Measurements from ENCODE around the gene DSC2.
"Not testable (repeated sequence)": the region's sequence is repeated elsewhere in the genome, so short reads cannot be mapped to it uniquely, and the experiment has no call there.

DSC2 gene

DNA sequence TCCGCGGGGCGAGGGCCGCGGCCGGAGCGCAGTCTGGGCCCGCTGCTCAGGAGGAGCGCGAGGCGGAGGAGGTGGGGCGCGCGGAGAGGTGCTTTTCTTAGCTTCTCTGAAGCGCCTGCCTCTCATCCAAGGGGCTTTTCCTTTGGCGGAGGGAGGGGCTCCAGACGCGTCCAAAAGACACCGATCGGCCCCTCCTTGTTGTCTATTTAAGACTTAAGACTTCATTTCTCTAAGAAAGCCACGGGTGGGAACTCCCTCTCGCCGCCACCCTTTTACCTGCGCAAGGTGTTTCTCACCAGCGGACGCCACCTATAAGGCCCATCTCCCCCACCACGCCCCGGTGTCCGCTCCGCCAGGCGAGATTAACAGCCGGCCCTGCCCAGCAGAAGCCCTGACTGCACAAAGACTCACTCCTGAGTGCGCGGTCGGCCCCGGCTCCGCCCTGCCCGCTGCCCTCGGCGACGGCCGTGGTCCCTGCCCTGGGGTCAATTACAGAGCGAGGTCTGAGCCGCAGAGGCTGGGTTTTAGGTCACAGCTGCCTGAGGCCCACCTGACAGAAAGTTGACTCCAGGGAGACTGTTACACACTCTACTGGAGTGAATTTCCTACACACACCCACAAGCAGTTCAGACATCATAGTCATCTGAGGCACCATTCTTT lies at the start of gene DSC2:
Gene DSC2 (minus strand): TSS at position 397 of the 660 bp plus-strand sequence. CDS start 450 bp downstream, outside the sequence.
- peak; percentile 89 for DNase-seq

DNA sequence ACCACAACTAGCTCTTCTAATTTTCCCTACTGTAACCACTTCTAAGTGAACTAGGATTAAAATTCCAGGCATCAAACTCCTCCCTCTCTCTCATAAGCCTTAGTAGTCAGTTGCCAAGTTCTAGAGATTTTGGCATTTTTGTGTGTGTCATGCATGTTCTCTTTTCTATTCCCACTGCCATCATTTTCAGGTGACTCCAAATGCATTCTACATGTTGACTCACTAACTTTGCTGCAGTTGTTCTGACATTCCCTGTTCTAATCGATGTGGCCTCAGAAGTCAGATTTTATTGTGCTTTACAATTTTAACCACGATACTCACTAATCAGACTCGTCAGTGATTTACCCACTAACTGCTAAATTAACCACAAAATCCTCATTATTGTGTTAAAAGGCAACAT lies 47.1 kb upstream of the DSC2 start:
- no peak for DNase-seq

DNA sequence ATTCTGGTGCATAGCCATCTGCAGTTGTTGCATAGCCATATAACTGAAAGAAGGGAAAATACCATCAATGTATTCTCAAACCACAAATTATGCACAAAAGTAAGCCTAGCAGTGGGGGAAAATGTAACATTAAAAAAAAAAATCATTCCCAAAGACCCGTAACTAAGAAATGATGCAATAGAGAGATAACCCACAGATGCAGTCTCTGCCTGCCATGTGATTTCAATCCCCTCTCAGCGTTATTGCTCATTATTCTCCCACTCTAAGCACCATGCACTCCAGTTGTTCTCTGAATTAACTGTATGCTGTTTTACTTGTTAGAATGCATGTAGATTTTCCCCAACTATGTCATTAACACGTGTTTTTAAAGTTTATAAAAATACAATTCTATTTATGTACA lies 46.4 kb upstream of the DSC2 start:
- DNase-seq = no peak

DNA sequence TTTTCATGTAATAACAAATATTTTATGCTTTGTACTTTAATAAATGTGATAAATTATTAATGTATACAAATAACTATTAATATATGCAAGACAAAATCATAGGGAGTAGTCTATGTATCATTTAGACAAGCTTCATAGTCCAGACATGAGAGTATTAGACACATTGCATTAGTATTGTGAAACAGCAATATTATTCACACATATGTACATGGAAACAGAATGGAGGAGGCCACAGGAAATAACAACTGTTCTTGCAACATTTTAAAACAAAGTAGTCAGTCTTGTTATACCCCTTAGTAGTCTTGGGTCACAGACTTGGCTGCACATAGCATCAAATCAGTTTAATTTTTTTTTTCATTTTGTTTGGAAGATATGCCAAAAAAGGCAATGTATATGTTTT lies 44.6 kb upstream of the DSC2 start:
- no peak for DNase-seq

DNA sequence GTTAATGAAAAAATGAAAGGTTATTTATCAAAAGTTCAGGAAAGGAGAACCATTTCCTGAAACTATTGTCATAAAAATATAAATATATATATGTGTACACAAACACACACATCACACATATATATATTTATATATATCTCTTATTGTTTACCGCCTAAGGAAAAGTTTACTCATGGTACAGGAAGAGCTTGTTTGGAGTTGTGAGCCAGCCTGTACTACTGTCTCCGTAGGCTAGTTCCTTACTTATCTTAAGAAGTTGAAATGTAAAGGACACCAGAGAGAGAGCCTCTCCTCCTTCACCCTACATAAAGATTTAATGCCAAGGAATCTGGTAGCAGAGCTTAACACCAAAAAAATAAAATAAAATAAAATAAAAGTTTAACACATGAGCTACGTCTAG lies 40.8 kb upstream of the DSC2 start:
- no peak for DNase-seq

DNA sequence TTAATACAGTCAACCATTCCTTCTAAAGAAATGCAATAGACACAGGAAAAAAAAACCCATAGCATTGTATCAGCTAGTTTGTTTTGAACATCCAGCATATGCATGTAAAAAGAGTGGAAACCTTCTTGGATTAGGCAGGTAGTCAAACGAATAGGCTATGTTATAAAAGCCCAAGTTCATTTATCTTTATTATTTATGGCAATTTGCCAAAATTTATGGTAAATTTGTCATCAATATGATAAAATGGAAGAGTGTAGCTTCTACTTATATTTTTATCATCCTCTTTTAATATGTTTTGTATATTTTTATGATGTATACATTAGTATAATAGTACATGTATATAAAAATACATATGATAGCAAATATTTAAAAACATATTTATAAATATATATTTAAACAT lies 36.5 kb upstream of the DSC2 start:
- no peak for DNase-seq

DNA sequence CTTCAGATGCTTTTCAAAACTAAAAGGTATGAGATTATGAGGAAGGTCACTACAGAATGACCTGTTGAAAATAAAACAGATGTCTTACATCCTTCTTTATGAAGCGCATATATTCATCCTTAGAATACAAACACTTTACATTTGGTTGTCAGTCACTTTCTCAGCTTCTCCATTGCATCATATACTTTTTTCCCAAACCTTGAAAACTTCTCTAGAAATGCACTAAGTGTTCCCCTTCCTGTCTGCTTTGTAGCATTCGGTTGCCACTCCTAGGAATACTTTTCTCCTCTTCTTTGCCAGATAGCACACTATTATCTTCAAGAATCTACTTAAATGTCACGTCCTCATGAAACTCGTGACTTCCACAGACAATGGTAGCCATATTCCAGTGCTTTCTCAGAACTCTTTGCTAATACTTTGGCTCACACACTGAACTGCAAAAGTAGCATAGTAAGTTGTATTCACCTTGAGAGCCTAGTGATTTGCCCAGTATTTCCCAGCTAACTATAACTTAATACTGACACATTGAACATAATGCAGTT lies 32.8 kb upstream of the DSC2 start:
- DNase-seq = no peak

DNA sequence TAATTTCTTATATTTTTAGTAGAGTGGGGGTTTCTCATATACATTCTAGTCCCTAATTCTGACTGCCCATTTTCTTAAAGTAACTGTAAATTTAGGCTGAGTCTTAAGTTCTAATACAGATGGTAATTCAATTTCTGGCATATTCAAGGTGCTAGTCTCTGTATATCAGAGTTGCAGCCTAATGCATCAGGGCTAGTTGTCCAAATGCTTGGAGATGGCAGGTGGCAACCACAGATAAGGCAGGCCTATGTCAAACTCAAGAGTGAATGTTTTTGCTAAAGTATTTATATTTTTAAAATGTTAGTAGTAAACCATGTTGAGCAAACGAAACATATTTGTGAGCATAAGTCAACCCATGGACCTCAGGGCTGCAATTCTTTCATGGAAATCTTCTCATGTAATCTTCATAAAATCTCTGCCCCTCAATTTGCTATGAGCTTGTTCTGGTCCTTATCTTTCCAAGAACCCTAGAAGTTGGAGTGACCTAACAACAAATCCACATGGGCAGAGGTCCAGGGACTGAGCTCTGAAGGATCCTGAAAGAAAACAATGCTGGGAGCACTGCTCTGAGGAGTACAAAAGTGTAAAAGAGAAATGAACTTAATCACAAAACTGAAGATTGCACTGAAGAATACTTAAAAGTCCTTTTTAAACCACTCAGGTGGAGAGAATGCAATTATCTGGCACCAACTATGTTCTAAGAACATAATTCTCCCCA lies 27.3 kb upstream of the DSC2 start:
- DNase-seq = no peak

DNA sequence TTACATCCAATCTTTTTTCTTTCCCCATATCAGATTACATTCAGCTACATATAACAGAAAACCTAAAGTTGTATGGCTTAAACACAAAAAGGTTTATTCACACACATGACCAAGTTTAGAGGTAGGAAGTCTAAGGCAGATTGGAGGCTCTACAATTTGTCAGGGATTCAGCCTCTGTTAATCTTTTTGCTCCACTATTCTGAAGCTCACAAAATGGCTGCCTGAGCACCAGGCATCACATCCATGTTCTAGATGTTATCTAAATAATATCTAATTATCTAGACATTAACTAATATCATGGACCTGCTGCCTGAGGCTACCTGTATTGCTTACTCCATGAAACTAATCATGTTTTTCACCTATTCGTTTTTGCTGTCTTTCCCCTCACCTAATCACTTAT lies 23.7 kb upstream of the DSC2 start:
- DNase-seq = no peak

DNA sequence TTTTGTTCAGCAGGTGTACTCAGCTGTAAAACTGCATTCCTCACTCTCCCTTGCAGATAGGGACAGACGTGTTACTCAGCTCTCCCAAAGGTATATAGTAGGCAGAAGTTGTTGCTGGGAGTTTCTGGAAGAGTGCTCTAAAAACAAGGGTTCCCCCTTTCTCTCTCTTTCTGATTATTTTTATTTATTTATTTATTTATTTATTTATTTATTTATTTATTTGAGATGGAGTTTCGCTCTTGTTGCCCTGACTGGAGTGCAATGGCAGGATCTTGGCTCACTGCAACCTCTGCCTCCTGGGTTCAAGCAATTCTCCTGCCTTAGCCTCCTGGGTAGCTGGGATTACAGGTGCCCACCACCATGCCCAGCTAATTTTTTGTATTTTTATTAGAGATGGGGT lies 20.9 kb upstream of the DSC2 start:
- DNase-seq = not testable (repeated sequence)

DNA sequence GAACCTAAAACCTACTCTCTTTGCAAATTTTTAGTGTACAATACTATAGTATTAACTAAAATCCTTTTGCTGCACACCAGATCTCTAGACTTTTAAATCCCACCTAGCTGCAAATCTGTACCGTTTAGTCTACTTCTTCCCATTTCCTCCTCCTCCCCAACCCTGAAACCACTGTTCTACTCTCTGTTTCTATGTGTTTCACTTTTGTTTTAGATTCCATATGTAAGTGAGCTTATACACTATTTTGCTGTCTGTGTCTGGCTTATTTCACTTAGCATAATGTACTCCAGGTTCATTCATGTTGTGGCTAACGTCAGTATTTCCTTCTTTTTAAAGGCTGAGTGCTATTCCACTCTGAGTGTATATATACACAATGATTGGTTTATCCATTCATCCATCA lies 18.4 kb upstream of the DSC2 start:
- DNase-seq = no peak

DNA sequence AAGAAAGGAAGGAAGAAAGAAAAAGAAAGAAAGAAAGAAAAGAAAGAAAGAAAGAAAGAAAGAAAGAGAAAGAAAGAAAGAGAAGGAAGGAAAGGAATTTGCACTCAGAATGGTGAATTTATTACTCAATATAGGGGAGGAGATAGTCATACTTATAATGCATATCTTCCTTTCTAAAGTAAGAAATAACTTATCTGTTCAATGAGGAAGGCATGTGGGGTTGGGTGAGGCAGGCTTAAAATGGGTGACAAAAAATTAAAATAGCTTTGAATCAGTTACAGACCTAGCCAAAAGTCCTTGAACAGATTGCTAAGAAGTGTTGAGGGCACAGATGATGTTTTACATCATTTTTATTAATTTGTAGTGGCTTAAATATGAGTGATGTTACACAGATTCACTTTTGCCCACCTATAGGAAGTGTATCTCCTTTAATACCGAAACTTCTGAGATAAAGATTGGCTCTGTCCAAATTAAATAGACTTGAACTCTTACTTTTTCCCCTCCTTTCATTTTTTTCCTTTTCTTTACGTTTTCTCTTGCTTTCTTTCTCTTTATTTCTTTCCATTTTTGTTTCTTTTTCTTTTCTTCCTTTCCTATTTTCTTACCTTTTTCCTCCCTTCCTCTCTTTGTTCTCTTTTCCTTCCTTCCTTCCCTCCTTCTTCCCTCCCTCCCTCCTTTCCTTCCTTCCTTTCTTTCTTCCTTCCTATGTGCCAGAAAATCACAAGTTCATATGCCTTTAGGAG lies 14.8 kb upstream of the DSC2 start:
- no peak for DNase-seq

DNA sequence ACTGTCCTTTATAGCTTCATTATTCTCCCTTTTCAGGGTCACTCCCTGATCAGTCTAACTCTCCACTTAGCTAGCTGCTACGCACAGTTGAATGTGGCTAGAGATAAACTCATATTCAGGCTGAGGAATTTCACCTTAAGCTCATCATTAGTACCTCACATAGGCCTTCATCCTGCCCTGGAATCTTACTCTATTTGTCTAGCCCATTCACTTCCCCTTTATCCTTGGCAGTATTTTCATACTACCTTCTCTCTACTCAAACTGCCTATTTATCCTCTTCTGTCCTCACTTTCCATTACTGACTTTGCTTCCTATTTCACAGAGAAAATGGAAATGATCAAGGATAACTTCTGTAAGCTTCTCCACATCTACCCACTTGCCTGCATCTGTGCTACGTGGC lies 10.6 kb upstream of the DSC2 start:
- DNase-seq = no peak

DNA sequence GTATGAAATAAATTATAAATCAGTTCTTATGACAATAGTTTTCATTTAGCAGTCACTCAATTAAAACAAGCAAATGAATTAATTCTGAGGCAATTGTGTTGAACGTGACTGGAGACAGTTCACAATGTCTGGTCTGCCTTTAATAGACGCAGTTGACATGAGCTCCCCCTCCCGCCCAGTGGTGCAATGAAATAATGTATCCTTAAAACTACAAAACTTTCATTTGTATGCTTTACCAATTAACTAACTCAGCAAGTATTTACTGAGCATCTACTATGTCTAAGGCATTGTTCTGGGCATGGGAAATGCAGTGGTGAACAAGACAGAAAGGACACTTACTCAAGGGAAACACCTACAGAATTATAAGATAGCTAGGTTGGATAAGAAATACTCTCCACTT lies 3.5 kb upstream of the DSC2 start:
- no peak for DNase-seq

DNA sequence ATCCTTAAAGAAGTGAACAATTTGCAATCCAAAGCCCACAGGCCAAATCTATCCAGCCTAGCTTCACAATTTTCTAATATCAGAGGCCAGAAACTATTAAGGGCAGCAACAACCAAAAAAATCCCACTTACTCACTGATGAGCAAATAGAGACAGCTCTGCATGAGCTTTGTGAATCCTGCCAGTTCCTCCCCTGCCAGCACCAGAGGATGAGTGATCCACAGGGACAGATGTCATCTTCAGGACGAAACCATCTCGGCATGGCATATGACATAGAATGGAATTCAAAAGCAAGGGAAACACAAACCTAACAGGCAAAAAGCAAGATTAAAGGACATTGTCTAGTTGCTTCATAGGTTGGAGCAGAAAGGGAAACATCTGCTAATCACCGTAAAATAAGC lies 2.2 kb upstream of the DSC2 start:
- peak; percentile 27 for DNase-seq

DNA sequence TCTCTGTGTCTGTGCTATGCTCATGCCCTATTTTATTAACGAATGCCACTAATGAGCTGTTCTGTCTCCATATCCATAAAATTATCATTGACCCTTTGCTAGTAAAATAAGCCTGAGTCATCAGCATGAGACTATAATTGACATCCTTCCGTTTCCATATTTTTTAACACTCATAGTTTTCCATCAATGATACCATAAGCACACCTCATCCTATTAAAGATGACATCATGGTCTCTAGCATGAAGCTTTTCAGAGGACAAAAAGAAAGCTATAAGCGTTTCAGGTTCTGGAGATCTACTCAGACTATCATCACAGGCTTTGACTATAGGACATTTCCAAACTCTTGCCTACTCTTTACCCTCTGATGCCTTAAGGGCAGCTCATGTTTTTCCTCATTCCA lies 1.2 kb upstream of the DSC2 start:
- DNase-seq = peak; percentile 7

DNA sequence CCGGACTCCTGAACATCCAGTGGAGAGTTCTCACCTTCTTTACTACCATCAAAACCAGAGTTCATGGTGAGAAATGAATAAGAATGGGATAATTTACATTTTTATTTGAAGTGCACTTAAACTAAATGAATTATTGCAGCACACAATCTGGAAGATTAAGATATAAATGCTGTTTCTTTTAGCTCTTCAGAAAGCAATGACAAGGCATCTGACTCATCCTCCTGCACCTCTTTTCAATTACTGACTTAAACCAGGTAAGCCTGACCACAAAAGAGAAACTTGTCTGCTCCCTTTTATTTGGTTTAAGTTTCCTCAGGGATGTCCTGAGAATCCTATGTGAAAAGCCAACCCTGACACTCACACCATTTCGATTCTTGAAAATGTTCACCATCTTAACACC lies 720 bp upstream of the DSC2 start:
- no peak for DNase-seq

DNA sequence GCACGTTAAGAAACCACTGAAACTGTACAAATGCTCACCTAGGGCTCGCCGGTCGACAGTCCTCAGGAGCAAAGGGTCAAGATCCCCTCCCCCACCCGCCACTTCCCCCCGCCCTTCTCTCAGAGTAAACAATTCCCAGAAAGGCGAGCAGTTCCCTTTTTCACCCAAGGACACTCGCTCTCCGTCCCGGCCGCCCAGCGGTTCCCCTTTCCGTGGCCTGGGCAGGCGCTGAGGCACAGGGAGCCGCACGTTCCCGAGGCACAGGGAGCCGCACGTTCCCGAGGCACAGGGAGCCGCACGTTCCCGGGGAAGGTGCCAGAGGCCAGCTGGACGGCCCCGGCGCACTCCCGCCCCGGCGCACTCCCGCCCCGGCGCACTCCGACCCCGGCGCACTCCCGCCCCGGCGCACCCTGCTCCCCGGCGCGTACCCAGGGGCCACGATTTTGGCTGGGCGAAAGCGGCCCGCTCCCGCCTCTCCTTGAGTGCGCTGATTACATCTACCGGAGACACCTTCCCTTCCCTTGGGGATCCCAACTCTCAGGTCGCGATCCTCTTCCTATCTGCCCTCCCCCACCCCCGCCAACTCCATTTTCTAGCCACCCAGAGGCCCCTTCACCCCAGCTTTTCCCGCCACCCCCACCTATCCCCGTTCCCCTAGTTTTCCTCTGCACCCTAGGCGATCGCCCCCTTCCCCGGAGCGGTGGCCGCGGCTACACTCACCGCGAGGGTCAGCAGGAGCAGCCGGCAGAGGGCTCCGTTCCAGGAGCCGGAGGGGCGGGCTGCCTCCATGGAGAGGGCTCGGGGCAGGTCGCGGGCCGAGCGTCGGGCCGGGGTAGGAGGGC lies 817 bp downstream of the DSC2 start:
- DNase-seq = peak; percentile 81

DNA sequence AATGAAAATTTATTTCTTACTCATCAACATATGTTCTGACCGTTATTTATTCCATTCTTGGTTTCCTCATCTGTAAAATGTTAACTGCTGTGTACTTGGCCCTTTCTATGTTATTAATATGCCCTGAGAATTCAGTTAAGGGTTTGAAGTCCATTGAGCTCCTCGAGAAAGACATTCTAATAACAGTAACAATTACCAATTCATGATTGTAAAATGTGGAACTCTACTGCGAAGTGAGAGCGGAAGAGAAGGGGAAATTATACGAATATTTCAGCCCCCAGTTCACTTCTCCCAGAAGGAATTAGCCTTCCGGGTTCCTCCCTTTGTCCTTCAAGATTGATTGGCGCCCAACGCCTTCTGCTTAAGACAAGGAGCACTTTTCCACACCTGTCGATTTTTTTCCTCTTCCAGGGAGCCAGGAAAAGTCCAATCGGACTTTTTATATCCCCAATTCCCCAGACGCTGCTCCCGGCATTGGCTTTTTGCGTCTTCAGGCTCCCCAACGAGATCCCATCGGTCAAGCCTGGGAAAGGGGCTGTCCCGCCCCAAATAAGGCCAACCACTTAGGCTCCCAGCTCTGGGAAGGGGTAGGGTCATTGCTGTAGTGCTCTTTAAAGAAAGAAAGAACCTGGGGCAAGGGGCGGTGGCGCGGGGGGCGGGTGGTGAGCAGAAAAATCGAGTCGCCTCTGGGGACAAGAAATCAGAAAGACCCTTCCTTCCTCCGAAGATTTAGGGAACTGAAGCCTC lies 1.6 kb downstream of the DSC2 start:
- peak; percentile 76 for DNase-seq

DNA sequence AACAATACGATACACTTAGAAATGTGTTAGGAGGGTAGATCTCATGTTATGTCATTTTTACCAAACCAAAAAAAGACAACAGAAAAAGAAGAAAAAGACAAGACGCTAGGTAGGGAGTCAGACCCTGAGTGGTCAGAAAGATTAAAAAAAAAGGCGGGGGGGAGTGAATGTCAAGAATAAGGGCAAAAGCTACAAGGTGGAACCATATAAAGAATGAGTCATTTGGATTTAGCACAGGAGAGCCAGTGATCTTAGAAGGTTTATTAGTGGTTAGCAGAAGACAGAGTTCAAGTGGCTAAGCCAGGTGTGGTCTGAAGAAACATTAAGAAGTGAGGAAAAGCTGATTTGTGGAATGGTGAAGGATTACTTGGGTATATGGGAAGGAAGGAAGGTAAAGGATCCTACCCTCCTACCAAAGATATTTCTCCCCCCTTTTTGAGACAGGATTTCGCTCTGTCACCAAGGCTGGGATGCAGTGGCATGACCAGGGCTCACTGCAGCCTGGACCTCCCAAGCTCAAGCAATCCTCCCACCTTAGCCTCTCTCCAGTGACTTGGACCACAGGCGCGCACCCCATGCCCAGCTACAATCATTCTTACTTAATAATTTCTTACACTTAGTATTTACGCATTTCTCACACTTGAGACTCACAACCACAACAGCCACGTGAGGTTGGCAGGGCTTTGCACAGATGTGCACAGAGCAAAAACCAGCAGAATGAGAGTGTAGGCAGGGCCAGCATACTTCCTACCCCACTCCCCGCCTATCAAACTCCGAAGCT lies 2.6 kb downstream of the DSC2 start:
- peak; percentile 34 for DNase-seq

DNA sequence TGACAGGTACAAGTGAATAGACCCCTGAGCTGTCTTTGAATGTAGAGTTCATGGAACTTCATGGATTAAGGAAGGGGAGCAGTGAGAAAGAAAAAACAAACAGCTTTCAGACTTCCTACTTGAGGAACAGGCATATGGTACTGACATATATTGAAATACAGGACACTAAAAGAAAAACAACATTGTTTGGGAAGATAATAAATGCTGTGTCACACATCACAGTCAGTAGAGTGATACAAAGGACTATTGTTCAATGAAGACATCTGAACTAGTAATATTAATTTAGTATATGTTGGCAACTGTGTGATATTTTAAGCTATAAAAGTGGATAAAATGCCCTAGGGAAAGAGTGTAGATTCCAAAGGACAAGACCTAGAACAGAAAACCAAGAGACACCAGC lies 3.3 kb downstream of the DSC2 start:
- DNase-seq = no peak

Data from retina (tissue), 1 donor.